PC-3 (cell line): Measurements from ENCODE around the gene DCBLD1. TPM values are rescaled to one million over a fixed set of nuclear protein-coding genes. Genes with fewer than 3 reads are reported as not detected.

Experiments used
- ATAC-seq: fragments of 200-7000 bp; cut with Tn5 transposase; 2 replicates; pipeline ENCODE4 v1.9.1; 2020; ENCODE audit warnings: mild to moderate bottlenecking, moderate library complexity
- BruUV-seq: library from RNA; stranded (reverse); fragments of 400-500 nt; replicated peaks from 2 replicates; lab custom pipeline; 2021; lab: Mats Ljungman, UMichigan
- CTCF ChIA-PET: fragments of 300-600 bp; sonication (Branson Sonifier 250); formaldehyde crosslinking; loops from one replicate; lab custom pipeline; 2022; ENCODE audit warnings: antibody characterized with exemption; lab: Charles Lee
- POLR2A ChIA-PET: fragments of 300-600 bp; sonication (Branson Sonifier 250); formaldehyde crosslinking; loops from one replicate; lab custom pipeline; 2022; ENCODE audit warnings: antibody characterized with exemption; ENCODE audit not compliant: unreplicated experiment; lab: Charles Lee
- DNase-seq: peaks from one replicate; pipeline ENCODE4 v3.0.0-alpha.2; 2015
- H2AFZ ChIP-seq: fragments of 300-600 bp; sonication (generic); 2 replicates; pipeline ENCODE4 v1.6.0; 2016; ENCODE audit warnings: antibody characterized with exemption, low read length
- H3F3A ChIP-seq: fragments of 300-600 bp; sonication (generic); one replicate; pipeline ENCODE4 v1.6.0; 2017; ENCODE audit warnings: antibody characterized with exemption, low read length, control low read depth, mild to moderate bottlenecking; ENCODE audit not compliant: unreplicated experiment
- H3K27ac ChIP-seq: fragments of 300-600 bp; sonication (generic); 2 replicates; pipeline ENCODE4 v1.5.1; 2016; ENCODE audit warnings: mild to moderate bottlenecking, low read length
- H3K27me3 ChIP-seq: fragments of 300-600 bp; sonication (generic); 2 replicates; pipeline ENCODE4 v1.6.1; 2016; ENCODE audit warnings: low read length, mixed read lengths
- H3K36me3 ChIP-seq: fragments of 300-600 bp; sonication (generic); 2 replicates; pipeline ENCODE4 v1.6.1; 2016; ENCODE audit warnings: low read depth, mixed run types, low read length, mixed read lengths
- H3K4me1 ChIP-seq: fragments of 300-600 bp; sonication (generic); 2 replicates; pipeline ENCODE4 v1.5.1; 2016; ENCODE audit warnings: low read length; ENCODE audit not compliant: insufficient read depth
- H3K4me2 ChIP-seq: fragments of 300-600 bp; sonication (generic); 2 replicates; pipeline ENCODE4 v1.6.0; 2016; ENCODE audit warnings: low read length
- H3K4me3 ChIP-seq: fragments of 300-600 bp; sonication (generic); 2 replicates; pipeline ENCODE4 v1.5.1; 2016; ENCODE audit warnings: mild to moderate bottlenecking, low read length, mixed read lengths
- H3K79me2 ChIP-seq: fragments of 300-600 bp; sonication (generic); 2 replicates; pipeline ENCODE4 v1.6.1; 2017; ENCODE audit warnings: low read length, mixed read lengths
- H3K9ac ChIP-seq: fragments of 300-600 bp; sonication (generic); 2 replicates; pipeline ENCODE4 v1.6.0; 2016; ENCODE audit warnings: mild to moderate bottlenecking, low read length
- H3K9me2 ChIP-seq: fragments of 300-600 bp; sonication (generic); replicated peaks from 2 replicates; pipeline ENCODE4 v1.6.1; 2016; ENCODE audit warnings: mixed run types, low read length, mixed read lengths
- H3K9me3 ChIP-seq: fragments of 300-600 bp; sonication (generic); 2 replicates; pipeline ENCODE4 v1.6.1; 2016; ENCODE audit warnings: low read length, mixed read lengths
- H4K20me1 ChIP-seq: fragments of 300-600 bp; sonication (generic); 2 replicates; pipeline ENCODE4 v1.6.1; 2016; ENCODE audit warnings: low read length, mixed read lengths
- CTCF ChIP-seq: fragments of 300-600 bp; sonication (generic); conservative IDR thresholded peaks from 2 replicates; pipeline ENCODE4 v1.5.1; 2017; ENCODE audit warnings: antibody characterized with exemption, low read depth, mild to moderate bottlenecking, low read length
- EZH2 ChIP-seq: fragments of 300-600 bp; sonication (generic); IDR thresholded peaks from one replicate; pipeline ENCODE4 v1.6.1; 2017; ENCODE audit warnings: antibody characterized with exemption, mild to moderate bottlenecking, low read length; ENCODE audit not compliant: unreplicated experiment
- EZH2phosphoT487 ChIP-seq: fragments of 300-600 bp; sonication (generic); IDR thresholded peaks from 2 replicates; pipeline ENCODE4 v1.6.1; 2018; ENCODE audit warnings: mild to moderate bottlenecking, antibody characterized with exemption, low read length, borderline replicate concordance
- intact Hi-C: fragments of 100-400 bp; cut with micrococcal nuclease; formaldehyde crosslinking; loops from 2 replicates; pipeline ENCODE4 v1.9.0; 2023
- total RNA-seq: library from RNA; depleted of rRNA; stranded (reverse); fragments of >200 nt; gene quantifications from 2 replicates; pipeline ENCODE4 v1.2.3, GENCODE V29; 2014

DCBLD1 gene
- total RNA-seq, 1 experiment from 2014 or later, result 35.9 TPM

- Histone ChIP-seq H2AFZ (no peak overlapping the region), H3K4me2 (no peak overlapping the region), H4K20me1 (no peaks in the 10 kb centered on the region), H3K9me3 (no peaks in the 10 kb centered on the region), H3K9ac (no peak overlapping the region), H3K27ac (no peak overlapping the region), H3K4me1 (peaks cover 11% of the 10 kb centered on the region), H3K4me3 (no peak overlapping the region), H3F3A (no peaks in the 10 kb centered on the region), H3K27me3 (no peaks in the 10 kb centered on the region), H3K36me3 (peaks cover 6% of the 10 kb centered on the region; the same call in 1 of the 2 replicates), H3K79me2 (no peaks in the 10 kb centered on the region), H3K9me2 (no peaks in the 10 kb centered on the region)
- no TSS peak for BruUV-seq
- ATAC-seq, result no peak
- ChIA-PET POLR2A (no interaction called here), CTCF (interaction anchor here (1.4 kb wide), 1 partner anchor 108 kb away, joined by 3 read pairs; no protein-coding TSS in a partner anchor)
- no peak for TF ChIP-seq EZH2
- no peak for TF ChIP-seq EZH2phosphoT487
- no peak for TF ChIP-seq CTCF
- DNase-seq, result no peak
- intact Hi-C loops, result loop anchor here (2.0 kb wide), 1 partner anchor 45 kb away; the partner anchor contains the start of gene GOPC
Observed at GRCh38 chr6:117557951-117558350, 75.5 kb downstream of the DCBLD1 start.

GRCh38 chr6:117558818-117559217 lies 76.3 kb downstream of the DCBLD1 start:
- Histone ChIP-seq H3K27ac (no peak overlapping the region), H3K36me3 (peaks cover 6% of the 10 kb centered on the region; the same call in 1 of the 2 replicates), H3F3A (no peaks in the 10 kb centered on the region), H3K27me3 (no peaks in the 10 kb centered on the region), H3K4me1 (peaks cover 11% of the 10 kb centered on the region), H3K4me3 (no peak overlapping the region), H2AFZ (no peak overlapping the region), H3K79me2 (no peaks in the 10 kb centered on the region), H3K9me2 (no peaks in the 10 kb centered on the region), H3K9ac (no peak overlapping the region), H3K9me3 (no peaks in the 10 kb centered on the region), H3K4me2 (no peak overlapping the region), H4K20me1 (no peaks in the 10 kb centered on the region)
- no peak for DNase-seq
- BruUV-seq, result no TSS peak
- TF ChIP-seq EZH2phosphoT487 (no peak), CTCF (no peak), EZH2 (no peak)
- intact Hi-C loops, result no loop called here
- POLR2A ChIA-PET, result no interaction called here
- CTCF ChIA-PET, result interaction anchor here (1.4 kb wide), 1 partner anchor 109 kb away, joined by 3 read pairs; no protein-coding TSS in a partner anchor
- no peak for ATAC-seq

- H3F3A ChIP-seq, result no peaks in the 10 kb centered on the region
- peaks cover 6% of the 10 kb centered on the region; the same call in 1 of the 2 replicates for H3K36me3 ChIP-seq
- DNase-seq (no peak), ATAC-seq (no peak)
- no TSS peak for BruUV-seq
- no peak overlapping the region for H2AFZ ChIP-seq
- intact Hi-C loops, result no loop called here
- no peaks in the 10 kb centered on the region for H4K20me1 ChIP-seq
- no peak overlapping the region for H3K9ac ChIP-seq
- no peaks in the 10 kb centered on the region for H3K9me3 ChIP-seq
- no peaks in the 10 kb centered on the region for H3K27me3 ChIP-seq
- no peak overlapping the region for H3K4me3 ChIP-seq
- TF ChIP-seq EZH2phosphoT487 (no peak), EZH2 (no peak)
- no peaks in the 10 kb centered on the region for H3K79me2 ChIP-seq
- H3K27ac ChIP-seq, result no peak overlapping the region
- H3K9me2 ChIP-seq, result no peaks in the 10 kb centered on the region
- peaks cover 11% of the 10 kb centered on the region for H3K4me1 ChIP-seq
- ChIA-PET POLR2A (no interaction called here), CTCF (interaction anchor here (0.6 kb wide), 1 partner anchor 599 kb away, joined by 5 read pairs; no protein-coding TSS in a partner anchor)
- no peak overlapping the region for H3K4me2 ChIP-seq
Observed at GRCh38 chr6:117559299-117559698, 76.8 kb downstream of the DCBLD1 start.
